HFFc6 (cell line): Measurements from ENCODE around the gene FAM168A. TPM values are rescaled to one million over a fixed set of nuclear protein-coding genes. Genes with fewer than 3 reads are reported as not detected.

Experiments
- DNase-seq: peaks from one replicate; pipeline ENCODE4 v3.0.0-alpha.2; 2018
- H3K27ac Mint-ChIP-seq: 2 replicates; pipeline ENCODE4 v1.8.0; 2020; ENCODE audit warnings: mild to moderate bottlenecking, mixed read lengths
- H3K27me3 Mint-ChIP-seq: 2 replicates; pipeline ENCODE4 v1.8.0; 2021; ENCODE audit warnings: mild to moderate bottlenecking, moderate library complexity, mixed read lengths; ENCODE audit not compliant: insufficient read depth
- H3K36me3 Mint-ChIP-seq: 2 replicates; pipeline ENCODE4 v1.8.0; 2021; ENCODE audit warnings: low read depth, mixed read lengths
- H3K4me1 Mint-ChIP-seq: 2 replicates; pipeline ENCODE4 v1.8.0; 2020; ENCODE audit warnings: low read depth, mixed read lengths
- H3K4me3 Mint-ChIP-seq: 2 replicates; pipeline ENCODE4 v1.8.0; 2020; ENCODE audit warnings: mild to moderate bottlenecking, moderate library complexity, mixed read lengths
- H3K9me3 Mint-ChIP-seq: 2 replicates; pipeline ENCODE4 v1.8.0; 2020; ENCODE audit warnings: mild to moderate bottlenecking, mixed read lengths
- CTCF ChIP-seq: fragments of 200-600 bp; sonication (generic); IDR thresholded peaks from 2 replicates; pipeline ENCODE4 v1.5.0; 2021; ENCODE audit warnings: antibody characterized with exemption, mild to moderate bottlenecking
- total RNA-seq, 6 experiments: library from RNA; stranded (reverse); fragmentation: NEBNext Ultra II Directional; extraction: Animal tissue kit (Norgen Biotek cat#: 25700); gene quantifications; 2 replicates in 1 of 6; 3 replicates in 5 of 6; pipeline ENCODE4 v1.2.3, GENCODE V29; 2021

Gene FAM168A
- total RNA-seq, 6 experiments from 2014 or later = 32.6 to 40.1 (median 38.8) TPM

GRCh38 chr11:73547706-73548595, 50.0 kb downstream of the FAM168A start:
- H3K36me3 Mint-ChIP-seq = no peaks in the 10 kb centered on the region
- no peak overlapping the region for H3K4me3 Mint-ChIP-seq

GRCh38 chr11:73542175-73542574, 55.7 kb downstream of the FAM168A start:
- Mint-ChIP-seq H3K27me3 (no peaks in the 10 kb centered on the region), H3K27ac (no peak overlapping the region), H3K4me1 (peaks cover 8% of the 10 kb centered on the region), H3K9me3 (no peaks in the 10 kb centered on the region), H3K4me3 (no peak overlapping the region), H3K36me3 (no peaks in the 10 kb centered on the region)
- DNase-seq = no peak
- TF ChIP-seq CTCF = no peak

More at GRCh38 chr11:73547706-73548595, 50.0 kb downstream of the FAM168A start:
- Mint-ChIP-seq H3K27ac (no peak overlapping the region), H3K27me3 (no peaks in the 10 kb centered on the region), H3K9me3 (no peaks in the 10 kb centered on the region), H3K4me1 (peaks cover 20% of the 10 kb centered on the region)
- TF ChIP-seq CTCF = no peak
- no peak for DNase-seq

- no peak for TF ChIP-seq CTCF
- no peak overlapping the region for H3K4me3 Mint-ChIP-seq
- DNase-seq = no peak
- no peaks in the 10 kb centered on the region for H3K9me3 Mint-ChIP-seq
- no peak overlapping the region for H3K27ac Mint-ChIP-seq
- peaks cover 8% of the 10 kb centered on the region for H3K4me1 Mint-ChIP-seq
- no peaks in the 10 kb centered on the region for H3K27me3 Mint-ChIP-seq
- peaks cover 5% of the 10 kb centered on the region; the same call in 1 of the 2 replicates for H3K36me3 Mint-ChIP-seq
Observed at GRCh38 chr11:73539506-73540084, 58.3 kb downstream of the FAM168A start.

- Mint-ChIP-seq H3K9me3 (no peaks in the 10 kb centered on the region), H3K4me1 (peaks cover 13% of the 10 kb centered on the region), H3K27me3 (no peaks in the 10 kb centered on the region), H3K4me3 (no peak overlapping the region), H3K36me3 (peaks cover 5% of the 10 kb centered on the region; the same call in 1 of the 2 replicates), H3K27ac (0 out of 2 replicates have a peak overlapping the region, but pooled peaks have one; percentile 9)
- TF ChIP-seq CTCF = no peak
- DNase-seq = no peak
Observed at GRCh38 chr11:73538381-73538872, 59.5 kb downstream of the FAM168A start.

GRCh38 chr11:73537969-73538368, 59.9 kb downstream of the FAM168A start:
- Mint-ChIP-seq H3K9me3 (no peaks in the 10 kb centered on the region), H3K4me3 (no peak overlapping the region), H3K27me3 (no peaks in the 10 kb centered on the region), H3K4me1 (peaks cover 13% of the 10 kb centered on the region), H3K27ac (no peak overlapping the region), H3K36me3 (peaks cover 5% of the 10 kb centered on the region; the same call in 1 of the 2 replicates)
- no peak for DNase-seq
- no peak for TF ChIP-seq CTCF
